Thyroid gland (tissue), 4 donors: ENCODE results near the gene ELP6. TPM values are rescaled to one million over a fixed set of nuclear protein-coding genes. Genes with fewer than 3 reads are reported as not detected.

Source experiments
- DNase-seq, 2 donors: peaks; one replicate each; pipeline ENCODE4 v3.0.0-alpha.2; 2019
- H3K27ac ChIP-seq, 3 donors: fragments of 200-600 bp; sonication (generic); 1 replicate in 2 of 3; 2 replicates in 1 of 3; pipeline ENCODE4 v1.5.1; 2016 to 2019; ENCODE audit warnings: mild to moderate bottlenecking in 1 of 3, moderate library complexity in 1 of 3
- H3K27me3 ChIP-seq: fragments of 200-600 bp; sonication (generic); one replicate; pipeline ENCODE4 v1.5.1; 2019
- H3K36me3 ChIP-seq, 2 donors: fragments of 200-600 bp; sonication (generic); one replicate each; pipeline ENCODE4 v1.5.1; 2016 to 2019
- H3K4me1 ChIP-seq, 2 donors: fragments of 200-600 bp; sonication (generic); one replicate each; pipeline ENCODE4 v1.5.1; 2017 to 2019
- H3K4me3 ChIP-seq, 3 donors: fragments of 200-600 bp; sonication (generic); replicated peaks in 1 of 3; 1 replicate in 2 of 3; 2 replicates in 1 of 3; pipeline ENCODE4 v1.5.1; 2016; ENCODE audit warnings: mild to moderate bottlenecking in 1 of 3
- H3K9me3 ChIP-seq: fragments of 200-600 bp; sonication (generic); one replicate; pipeline ENCODE4 v1.5.1; 2017
- POLR2A ChIP-seq, 2 donors: fragments of 450-650 bp; IDR thresholded peaks; one replicate each; pipeline ENCODE4 v1.6.1; 2017; ENCODE audit warnings: antibody characterized with exemption in 2 of 2, mild to moderate bottlenecking in 2 of 2, moderate library complexity in 1 of 2
- WGBS, 2 donors: methylation state at CpG; one replicate each; pipeline ENCODE4 v1.1.5; 2017; 5-methylcytosine and 5-hydroxymethylcytosine counted together
- intact Hi-C: fragments of 100-400 bp; cut with DNase I; formaldehyde crosslinking; loops from one replicate; pipeline ENCODE4 v1.15.1; 2023
- total RNA-seq, 4 donors: library from RNA; depleted of rRNA; stranded (reverse); fragments of >200 nt; gene quantifications; one replicate each; pipeline ENCODE4 v1.2.3, GENCODE V29; 2016
- TF ChIP-seq, protein P1 (sequence below), 6 experiments: fragments of 200-600 bp in 3 of 6; fragments of 450-650 bp in 3 of 6; sonication (generic) in 3 of 6; IDR thresholded peaks; one replicate each; pipeline ENCODE4 v1.5.1; 2016 to 2019; ENCODE audit warnings: antibody characterized with exemption in 6 of 6, mild to moderate bottlenecking in 2 of 6, inconsistent platforms in 1 of 6, moderate library complexity in 1 of 6

ELP6 gene
- total RNA-seq, 4 donors from 2014 or later, result 25.3 to 42.7 (median 35.5) TPM

DNA sequence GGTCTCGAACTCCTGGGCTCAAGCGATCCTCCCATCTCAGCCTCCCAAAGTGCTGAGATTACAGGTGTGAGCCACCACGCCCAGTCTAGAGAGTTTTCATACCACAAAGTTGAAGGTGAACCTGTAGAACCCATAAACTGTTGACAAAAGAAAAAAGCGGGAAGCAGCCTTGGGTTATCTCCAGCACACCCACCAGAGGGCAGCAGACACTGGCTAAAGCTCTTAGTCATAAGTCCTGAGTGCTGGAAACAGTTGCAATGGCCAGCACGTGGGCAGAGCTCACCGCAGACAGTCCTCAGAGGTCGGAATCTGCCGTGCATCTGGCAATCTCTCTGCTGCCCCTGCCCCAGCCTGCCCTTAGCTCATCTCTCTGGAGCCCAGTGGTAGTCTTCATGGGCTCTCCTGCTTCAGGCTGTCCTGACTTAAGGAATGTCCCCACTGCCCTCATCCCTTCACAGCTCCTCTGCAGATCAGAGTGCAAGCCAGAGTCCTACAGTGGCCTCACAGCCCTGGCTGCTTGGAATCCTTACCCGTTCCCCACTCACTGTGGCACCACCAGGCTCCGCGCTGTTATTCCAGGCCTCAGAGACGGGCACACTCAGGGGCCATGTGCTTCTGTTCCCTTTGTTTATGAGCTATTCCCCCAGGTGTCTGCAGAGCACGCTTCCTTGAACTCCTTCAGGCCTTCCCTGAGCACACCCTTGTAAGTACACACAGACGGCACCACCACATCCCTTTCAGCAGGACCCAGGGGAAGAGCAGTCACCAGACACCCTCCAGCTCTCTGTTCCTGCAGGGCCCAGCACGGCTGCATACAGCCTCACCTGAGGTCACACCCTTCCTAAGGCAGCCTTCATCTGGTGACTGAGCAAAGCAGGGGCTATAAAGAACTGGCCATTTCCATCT, 8.8 kb upstream of the ELP6 start:
- Histone ChIP-seq H3K4me1 (peaks cover 15 to 19% of the 10 kb centered on the region in 2 donors), H3K36me3 (no peaks in the 10 kb centered on the region), H3K4me3 (no peak overlapping the region), H3K9me3 (no peaks in the 10 kb centered on the region), H3K27me3 (no peaks in the 10 kb centered on the region), H3K27ac (no peak overlapping the region)
- intact Hi-C loops, result no loop called here
- 33 to 40% methylated on average over 13 to 15 of the region's 15 CpGs for WGBS, 2 donors
- DNase-seq, result peak; percentile 82 to 83
- TF ChIP-seq, protein P1, sequence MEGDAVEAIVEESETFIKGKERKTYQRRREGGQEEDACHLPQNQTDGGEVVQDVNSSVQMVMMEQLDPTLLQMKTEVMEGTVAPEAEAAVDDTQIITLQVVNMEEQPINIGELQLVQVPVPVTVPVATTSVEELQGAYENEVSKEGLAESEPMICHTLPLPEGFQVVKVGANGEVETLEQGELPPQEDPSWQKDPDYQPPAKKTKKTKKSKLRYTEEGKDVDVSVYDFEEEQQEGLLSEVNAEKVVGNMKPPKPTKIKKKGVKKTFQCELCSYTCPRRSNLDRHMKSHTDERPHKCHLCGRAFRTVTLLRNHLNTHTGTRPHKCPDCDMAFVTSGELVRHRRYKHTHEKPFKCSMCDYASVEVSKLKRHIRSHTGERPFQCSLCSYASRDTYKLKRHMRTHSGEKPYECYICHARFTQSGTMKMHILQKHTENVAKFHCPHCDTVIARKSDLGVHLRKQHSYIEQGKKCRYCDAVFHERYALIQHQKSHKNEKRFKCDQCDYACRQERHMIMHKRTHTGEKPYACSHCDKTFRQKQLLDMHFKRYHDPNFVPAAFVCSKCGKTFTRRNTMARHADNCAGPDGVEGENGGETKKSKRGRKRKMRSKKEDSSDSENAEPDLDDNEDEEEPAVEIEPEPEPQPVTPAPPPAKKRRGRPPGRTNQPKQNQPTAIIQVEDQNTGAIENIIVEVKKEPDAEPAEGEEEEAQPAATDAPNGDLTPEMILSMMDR (IDR thresholded peaks at IDR 0.05), result peak; percentile 67 to 96 (median 93)
- TF ChIP-seq POLR2A (IDR thresholded peaks at IDR 0.05), result no peak

DNA sequence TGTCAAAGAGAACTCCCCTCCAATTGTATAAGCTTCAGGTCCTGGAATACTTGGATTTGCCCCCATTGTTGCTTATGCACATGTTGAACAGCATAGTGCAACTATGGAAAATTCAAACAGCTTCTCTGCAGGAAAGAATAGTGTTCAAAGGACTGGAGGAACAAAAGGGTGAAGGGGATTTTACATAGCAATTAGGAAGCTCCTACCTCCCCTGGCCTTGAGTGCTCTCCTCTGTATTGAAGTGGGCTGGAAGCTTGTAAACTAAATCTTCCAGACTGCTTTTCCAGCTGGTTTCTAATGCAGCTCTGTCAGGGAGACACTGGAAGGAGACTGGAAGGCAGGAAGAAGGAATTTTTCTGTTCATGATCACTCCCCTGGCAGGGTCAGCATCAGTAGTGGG, 7.2 kb upstream of the ELP6 start:
- no peak for DNase-seq
- Histone ChIP-seq H3K9me3 (no peaks in the 10 kb centered on the region), H3K36me3 (no peaks in the 10 kb centered on the region), H3K4me3 (no peak overlapping the region), H3K4me1 (peaks cover 15 to 19% of the 10 kb centered on the region in 2 donors), H3K27me3 (no peaks in the 10 kb centered on the region), H3K27ac (no peak overlapping the region)
- intact Hi-C loops, result loop anchor here (2.0 kb wide), 1 partner anchor 270 kb away; no protein-coding TSS in a partner anchor
- TF ChIP-seq POLR2A (IDR thresholded peaks at IDR 0.05), result no peak
- TF ChIP-seq, protein P1 (IDR thresholded peaks at IDR 0.05), result no peak

DNA sequence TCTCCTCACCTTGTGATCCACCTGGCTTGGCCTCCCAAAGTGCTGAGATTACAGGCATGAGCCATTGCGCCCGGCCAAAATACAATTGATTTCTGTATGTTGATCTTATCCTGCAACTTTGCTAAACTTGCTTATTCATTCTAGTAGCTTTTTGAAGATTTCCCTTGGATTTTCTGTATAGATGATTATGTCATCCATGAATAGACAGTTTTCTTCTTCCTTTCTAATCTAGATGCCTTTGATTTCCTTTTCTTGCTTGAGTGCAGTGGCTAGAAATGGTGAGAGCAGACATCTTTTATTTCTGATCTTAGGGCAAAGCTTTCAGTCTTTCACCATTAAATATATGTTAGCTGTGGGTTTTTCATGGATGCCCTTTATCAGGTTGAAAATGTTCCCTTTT, 4.4 kb upstream of the ELP6 start:
- no peak overlapping the region for H3K4me3 ChIP-seq
- H3K9me3 ChIP-seq, result no peaks in the 10 kb centered on the region
- H3K36me3 ChIP-seq, result no peaks in the 10 kb centered on the region
- no peak for DNase-seq
- intact Hi-C loops, result loop anchor here (5.0 kb wide), 1 partner anchor 96 kb away; no protein-coding TSS in a partner anchor
- 93 to 96% methylated on average over 2 of the region's 2 CpGs for WGBS, 2 donors
- H3K4me1 ChIP-seq, result peaks cover 0 to 6% of the 10 kb centered on the region in 2 donors
- TF ChIP-seq, protein P1 (IDR thresholded peaks at IDR 0.05), result no peak
- no peak overlapping the region for H3K27ac ChIP-seq
- no peaks in the 10 kb centered on the region for H3K27me3 ChIP-seq

DNA sequence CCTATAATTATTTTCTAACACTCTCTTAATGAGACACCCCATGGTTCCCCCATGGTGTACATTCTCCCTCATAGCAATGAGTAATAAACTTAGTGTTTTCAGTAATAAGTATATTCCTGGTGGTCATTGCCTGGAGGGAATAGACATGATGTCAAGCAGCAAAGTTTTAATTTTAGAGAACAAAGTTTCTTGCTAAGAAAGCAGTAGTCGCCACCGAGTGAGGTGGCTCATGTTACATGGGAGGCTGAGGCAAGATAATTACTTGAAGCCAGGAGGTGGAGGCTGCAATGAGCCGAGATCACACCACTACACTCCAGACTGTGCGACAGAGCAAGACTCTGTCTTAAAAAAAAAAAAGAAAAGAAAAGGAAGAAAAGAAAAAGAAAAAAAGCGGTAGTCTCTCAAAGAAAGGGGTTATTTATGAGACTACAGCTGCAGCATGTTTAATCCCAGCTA, 2.4 kb upstream of the ELP6 start:
- no peak overlapping the region for H3K4me3 ChIP-seq
- intact Hi-C loops, result loop anchor here (5.0 kb wide), 1 partner anchor 94 kb away; no protein-coding TSS in a partner anchor
- 51 to 53% methylated on average over 5 of the region's 5 CpGs for WGBS, 2 donors

More for the DNA sequence above, 2.4 kb upstream of the ELP6 start:
- Histone ChIP-seq H3K27me3 (no peaks in the 10 kb centered on the region), H3K9me3 (no peaks in the 10 kb centered on the region), H3K27ac (no peak overlapping the region), H3K36me3 (no peaks in the 10 kb centered on the region), H3K4me1 (peaks cover 0 to 8% of the 10 kb centered on the region in 2 donors)
- TF ChIP-seq POLR2A (IDR thresholded peaks at IDR 0.05), result no peak
- TF ChIP-seq, protein P1 (IDR thresholded peaks at IDR 0.05), result no peak
- DNase-seq, result no peak
